Glutamatergic neuron (in vitro differentiated cells): ENCODE results near the gene GCFC2. TPM values are rescaled to one million over a fixed set of nuclear protein-coding genes. Genes with fewer than 3 reads are reported as not detected.

Experiments
- DNase-seq: peaks from one replicate; pipeline ENCODE4 v3.0.0; 2022
- H3K27ac Mint-ChIP-seq: one replicate; pipeline ENCODE4 v1.8.0; 2020; ENCODE audit warnings: mild to moderate bottlenecking, mixed read lengths, inconsistent platforms; ENCODE audit not compliant: unreplicated experiment
- H3K27me3 Mint-ChIP-seq: one replicate; pipeline ENCODE4 v1.8.0; 2020; ENCODE audit warnings: mild to moderate bottlenecking, moderate library complexity, mixed read lengths, inconsistent platforms; ENCODE audit not compliant: unreplicated experiment
- H3K36me3 Mint-ChIP-seq: one replicate; pipeline ENCODE4 v1.8.0; 2020; ENCODE audit warnings: mild to moderate bottlenecking, mixed read lengths, inconsistent platforms; ENCODE audit not compliant: unreplicated experiment
- H3K4me1 Mint-ChIP-seq: one replicate; pipeline ENCODE4 v1.8.0; 2020; ENCODE audit warnings: mild to moderate bottlenecking, low read depth, mixed read lengths, inconsistent platforms; ENCODE audit not compliant: unreplicated experiment
- H3K4me3 Mint-ChIP-seq: one replicate; pipeline ENCODE4 v1.8.0; 2020; ENCODE audit warnings: mild to moderate bottlenecking, mixed read lengths, inconsistent platforms; ENCODE audit not compliant: unreplicated experiment
- H3K9me3 Mint-ChIP-seq: one replicate; pipeline ENCODE4 v1.8.0; 2020; ENCODE audit warnings: mild to moderate bottlenecking, moderate library complexity, mixed read lengths, inconsistent platforms; ENCODE audit not compliant: unreplicated experiment
- total RNA-seq: library from RNA; stranded (reverse); fragmentation: NEBNext Ultra II Directional; extraction: Animal tissue kit (Norgen Biotek cat#: 25700); gene quantifications from one replicate; pipeline ENCODE4 v1.2.1, GENCODE V29; 2021; ENCODE audit not compliant: unreplicated experiment
- TF ChIP-seq, protein P1 (sequence below): fragments of 200-600 bp; sonication (generic); IDR thresholded peaks from one replicate; pipeline ENCODE4 v1.5.0; 2021; ENCODE audit not compliant: partially characterized antibody, unreplicated experiment

The GCFC2 gene
- total RNA-seq, 1 donor from 2014 or later = 12.9 TPM

DNA sequence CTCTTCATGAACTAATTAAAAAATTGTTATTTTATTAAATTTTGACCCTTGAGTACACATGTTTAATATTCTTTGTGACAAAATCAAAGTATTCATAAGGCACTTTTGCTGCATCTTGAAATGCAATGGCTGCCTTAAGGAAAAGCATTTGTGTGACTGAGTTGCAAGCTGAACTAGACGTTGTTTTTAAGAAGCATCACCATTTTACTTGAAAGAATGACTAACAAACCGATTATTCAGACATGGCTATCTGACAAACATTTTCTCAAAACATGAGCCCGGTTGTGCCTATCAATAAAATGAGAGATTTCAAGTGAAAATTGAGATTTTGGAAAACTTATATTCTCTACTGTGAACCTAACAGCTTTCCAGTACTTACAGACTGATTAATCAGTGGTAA lies 2.8 kb downstream of the GCFC2 start:
- TF ChIP-seq, protein P1, sequence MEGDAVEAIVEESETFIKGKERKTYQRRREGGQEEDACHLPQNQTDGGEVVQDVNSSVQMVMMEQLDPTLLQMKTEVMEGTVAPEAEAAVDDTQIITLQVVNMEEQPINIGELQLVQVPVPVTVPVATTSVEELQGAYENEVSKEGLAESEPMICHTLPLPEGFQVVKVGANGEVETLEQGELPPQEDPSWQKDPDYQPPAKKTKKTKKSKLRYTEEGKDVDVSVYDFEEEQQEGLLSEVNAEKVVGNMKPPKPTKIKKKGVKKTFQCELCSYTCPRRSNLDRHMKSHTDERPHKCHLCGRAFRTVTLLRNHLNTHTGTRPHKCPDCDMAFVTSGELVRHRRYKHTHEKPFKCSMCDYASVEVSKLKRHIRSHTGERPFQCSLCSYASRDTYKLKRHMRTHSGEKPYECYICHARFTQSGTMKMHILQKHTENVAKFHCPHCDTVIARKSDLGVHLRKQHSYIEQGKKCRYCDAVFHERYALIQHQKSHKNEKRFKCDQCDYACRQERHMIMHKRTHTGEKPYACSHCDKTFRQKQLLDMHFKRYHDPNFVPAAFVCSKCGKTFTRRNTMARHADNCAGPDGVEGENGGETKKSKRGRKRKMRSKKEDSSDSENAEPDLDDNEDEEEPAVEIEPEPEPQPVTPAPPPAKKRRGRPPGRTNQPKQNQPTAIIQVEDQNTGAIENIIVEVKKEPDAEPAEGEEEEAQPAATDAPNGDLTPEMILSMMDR = no peak
- Mint-ChIP-seq H3K27me3 (peaks cover 2% of the 10 kb centered on the region), H3K27ac (no peak overlapping the region), H3K4me1 (peaks cover 12% of the 10 kb centered on the region), H3K9me3 (peaks cover 12% of the 10 kb centered on the region), H3K4me3 (no peak overlapping the region), H3K36me3 (no peaks in the 10 kb centered on the region)
- DNase-seq = no peak

DNA sequence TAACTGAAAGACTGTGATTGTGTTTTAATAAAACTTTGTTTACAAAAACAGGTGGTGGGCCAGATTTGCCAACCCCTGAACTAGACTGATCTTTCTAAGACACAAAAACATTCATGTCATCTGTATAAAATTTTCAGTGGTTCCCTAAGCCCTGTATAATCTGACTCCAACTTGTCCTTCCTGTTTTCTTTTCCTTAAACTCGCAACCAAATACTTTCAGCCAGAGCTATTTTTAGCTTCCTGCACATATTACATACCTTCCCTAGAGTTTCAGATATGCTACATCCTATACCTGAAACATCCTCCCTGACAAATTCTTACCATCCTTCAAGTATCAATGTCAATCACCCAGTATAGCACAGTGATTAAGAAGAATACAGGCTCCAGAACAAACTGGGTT lies 4.8 kb downstream of the GCFC2 start:
- Mint-ChIP-seq H3K4me1 (peaks cover 11% of the 10 kb centered on the region), H3K27ac (no peak overlapping the region), H3K9me3 (peaks cover 5% of the 10 kb centered on the region), H3K36me3 (no peaks in the 10 kb centered on the region), H3K4me3 (no peak overlapping the region), H3K27me3 (no peaks in the 10 kb centered on the region)
- DNase-seq = no peak
- TF ChIP-seq, protein P1 = no peak

DNA sequence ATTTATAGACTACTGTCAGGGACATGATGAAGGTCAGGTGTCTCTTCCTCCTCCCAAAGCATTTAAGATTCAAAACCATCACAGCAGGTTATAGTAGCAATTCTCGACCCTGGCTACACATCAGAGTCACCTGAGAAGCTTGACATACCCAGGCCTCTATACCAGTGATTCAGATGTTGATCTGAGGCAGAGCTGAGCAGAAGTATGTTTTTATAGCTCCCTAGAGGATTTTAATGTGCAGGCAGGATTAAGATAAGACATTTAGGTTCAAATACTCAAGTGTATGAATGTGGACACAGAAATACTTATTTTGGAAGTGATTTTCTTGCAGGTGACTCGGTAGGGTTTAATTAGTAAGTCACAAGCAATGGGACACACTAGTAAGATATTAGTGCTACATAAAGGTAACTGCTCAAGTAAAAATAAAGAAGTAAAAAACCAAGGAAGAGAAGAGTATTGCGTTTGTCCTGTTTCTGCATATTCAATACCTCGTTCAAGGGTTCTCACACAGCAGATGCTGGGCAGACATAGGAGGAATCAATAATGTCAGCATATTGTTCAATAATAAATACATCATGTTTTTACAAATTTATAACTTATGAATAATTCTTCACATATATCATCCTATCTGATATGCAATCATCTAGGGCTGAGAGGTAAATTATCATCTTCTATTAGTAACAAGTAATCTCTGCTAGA lies 7.0 kb downstream of the GCFC2 start:
- no peak for DNase-seq
- Mint-ChIP-seq H3K4me3 (no peak overlapping the region), H3K9me3 (no peaks in the 10 kb centered on the region), H3K27me3 (no peaks in the 10 kb centered on the region), H3K27ac (no peak overlapping the region), H3K36me3 (no peaks in the 10 kb centered on the region), H3K4me1 (peaks cover 6% of the 10 kb centered on the region)
- TF ChIP-seq, protein P1 = no peak

DNA sequence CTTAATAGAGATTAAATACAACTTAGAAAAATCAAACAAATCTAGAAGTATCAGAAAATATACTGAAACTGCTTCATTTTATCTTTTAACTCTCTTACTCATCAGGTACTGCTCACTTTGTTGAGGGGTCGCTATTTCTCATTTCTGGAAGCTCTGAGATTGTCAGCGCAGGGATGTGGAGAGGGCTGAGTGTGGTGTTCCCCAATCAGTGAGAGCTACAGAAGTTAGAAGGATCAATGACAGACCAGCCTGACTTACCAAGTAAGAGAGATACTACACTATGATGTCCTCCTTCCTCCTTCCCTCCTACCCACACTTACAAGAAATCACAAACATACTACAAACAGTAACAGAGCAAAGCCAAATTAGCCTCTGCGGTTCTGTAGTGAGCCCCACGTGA lies 8.1 kb downstream of the GCFC2 start:
- H3K4me1 Mint-ChIP-seq = peaks cover 6% of the 10 kb centered on the region
- H3K4me3 Mint-ChIP-seq = no peak overlapping the region
- DNase-seq = no peak
- H3K27ac Mint-ChIP-seq = no peak overlapping the region
- H3K27me3 Mint-ChIP-seq = no peaks in the 10 kb centered on the region
- H3K36me3 Mint-ChIP-seq = no peaks in the 10 kb centered on the region
- H3K9me3 Mint-ChIP-seq = no peaks in the 10 kb centered on the region
- TF ChIP-seq, protein P1 = no peak

DNA sequence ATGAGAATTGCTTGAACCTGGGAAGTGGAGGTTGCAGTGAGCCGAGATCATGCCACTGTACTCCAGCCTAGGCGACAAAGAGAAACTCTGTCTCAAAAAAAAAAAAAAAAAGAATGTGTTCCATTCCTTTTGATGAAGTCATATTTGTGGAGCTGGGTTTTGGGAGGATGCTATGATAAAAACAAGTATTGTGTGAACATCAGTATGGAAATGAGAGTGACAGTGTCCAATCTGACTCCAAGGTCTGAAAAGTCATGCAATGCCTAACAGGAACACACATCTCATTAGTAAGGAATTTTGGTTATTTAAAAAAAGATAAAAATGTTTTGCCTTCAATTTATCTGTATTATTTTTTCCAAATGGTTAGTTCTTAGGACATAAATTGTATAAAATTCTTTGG lies 11.8 kb downstream of the GCFC2 start:
- H3K36me3 Mint-ChIP-seq = no peaks in the 10 kb centered on the region
- H3K27ac Mint-ChIP-seq = no peak overlapping the region

More for the DNA sequence above, 11.8 kb downstream of the GCFC2 start:
- Mint-ChIP-seq H3K4me1 (peaks cover 4% of the 10 kb centered on the region), H3K4me3 (no peak overlapping the region), H3K9me3 (no peaks in the 10 kb centered on the region), H3K27me3 (no peaks in the 10 kb centered on the region)
- TF ChIP-seq, protein P1 = no peak
- no peak for DNase-seq
